Lung (tissue), 12 donors: ENCODE results near the gene SDR39U1. TPM values are rescaled to one million over a fixed set of nuclear protein-coding genes. Genes with fewer than 3 reads are reported as not detected.

ENCODE experiments used
- ATAC-seq: fragments of 200-7000 bp; cut with Tn5 transposase; one replicate; pipeline ENCODE4 v1.9.1; 2020; ENCODE audit warnings: moderate number of reproducible peaks; ENCODE audit not compliant: insufficient read depth, low FRiP score
- DNase-seq, 3 donors: peaks; one replicate each; pipeline ENCODE4 v3.0.0-alpha.2; 2013 to 2017
- H3K27ac ChIP-seq, 2 donors: one replicate each; pipeline ENCODE4 v1.5.1; 2013; ENCODE audit warnings: mild to moderate bottlenecking in 2 of 2, moderate library complexity in 2 of 2, control low read depth in 1 of 2, inconsistent platforms in 1 of 2, low read depth in 1 of 2, low read length in 1 of 2
- H3K27me3 ChIP-seq, 3 donors: one replicate each; pipeline ENCODE4 v1.5.1; 2013; ENCODE audit warnings: low read length in 2 of 3; ENCODE audit not compliant: control insufficient read depth in 3 of 3, insufficient read depth in 3 of 3
- H3K36me3 ChIP-seq, 4 donors: one replicate each; pipeline ENCODE4 v1.5.1; 2013; ENCODE audit warnings: low read length in 4 of 4, mild to moderate bottlenecking in 1 of 4, moderate library complexity in 1 of 4; ENCODE audit not compliant: control insufficient read depth in 4 of 4, insufficient read depth in 4 of 4
- H3K4me1 ChIP-seq, 5 donors: one replicate each; pipeline ENCODE4 v1.5.1; 2013; ENCODE audit warnings: low read length in 5 of 5, mild to moderate bottlenecking in 2 of 5, moderate library complexity in 1 of 5; ENCODE audit not compliant: control insufficient read depth in 5 of 5, insufficient read depth in 5 of 5
- H3K4me3 ChIP-seq: one replicate; pipeline ENCODE4 v1.5.1; 2013; ENCODE audit warnings: mild to moderate bottlenecking, control low read depth, moderate library complexity
- H3K9ac ChIP-seq, 2 donors: one replicate each; pipeline ENCODE4 v1.5.1; 2013; ENCODE audit warnings: low read length in 2 of 2, control low read depth in 1 of 2; ENCODE audit not compliant: insufficient read depth in 1 of 2
- H3K9me3 ChIP-seq, 4 donors: one replicate each; pipeline ENCODE4 v1.5.1; 2013; ENCODE audit warnings: low read length in 3 of 4, mild to moderate bottlenecking in 1 of 4, moderate library complexity in 1 of 4; ENCODE audit not compliant: control insufficient read depth in 4 of 4, insufficient read depth in 3 of 4
- WGBS, 2 donors: extraction: QIAGEN DNeasy Blood & Tissue Kit; methylation state at CpG; one replicate each; pipeline ENCODE4 v1.1.7; 2013; 5-methylcytosine and 5-hydroxymethylcytosine counted together
- polyA plus RNA-seq, 2 donors: library from polyadenylated mRNA; stranded (reverse); fragments of 200-250 nt; gene quantifications; one replicate each; pipeline ENCODE4 v1.2.1, GENCODE V29; 2013
- total RNA-seq, 2 donors: library from RNA; depleted of rRNA in 1 of 2; stranded (reverse); fragments of >200 nt in 1 of 2; gene quantifications; one replicate each; pipeline ENCODE4 v1.2.1, GENCODE V29; 2014 to 2021
- TF ChIP-seq, protein P1 (sequence below): IDR thresholded peaks from 2 replicates; pipeline ENCODE4 v1.5.1; 2012; ENCODE audit warnings: mild to moderate bottlenecking; ENCODE audit errors: control extremely low read depth, extremely low read depth
- donor health status: control.
- donor health status: control.
- donor health status: Bipolar disorder and iron deficiency.
- donor health status: healthy.
- donor health status: DM: yes; HTN: yes; CAD: no.

The SDR39U1 gene
- total and polyA plus RNA-seq, 4 donors, result 19.5 to 63.9 (median 52.8) TPM

DNA sequence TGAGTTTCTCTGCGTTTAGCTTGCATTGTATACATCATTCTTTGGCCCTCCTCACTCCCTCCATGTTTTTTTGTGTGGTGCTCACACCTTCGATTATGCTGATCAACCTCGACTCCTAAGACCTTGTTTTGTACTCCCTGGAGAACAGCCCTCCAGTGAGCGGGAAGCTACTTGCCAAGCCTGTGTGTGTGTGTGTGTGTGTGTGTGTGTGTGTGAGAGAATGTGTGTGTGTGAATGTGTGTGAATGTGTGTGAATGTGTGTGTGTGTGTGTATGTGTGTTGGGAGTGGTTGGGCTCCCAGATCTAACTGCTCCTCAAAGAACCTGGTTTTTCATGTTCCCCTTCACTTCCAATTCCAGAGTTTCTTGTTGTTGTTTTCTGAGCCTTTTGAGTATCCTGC lies 37.8 kb downstream of the SDR39U1 start:
- ATAC-seq (no peak), DNase-seq (no peak)
- WGBS, 2 donors, result 72 to 74% methylated on average over 4 of the region's 4 CpGs
- H3K9me3 ChIP-seq, result peaks cover 0 to 2% (median 0%) of the 10 kb centered on the region in 4 donors
- TF ChIP-seq, protein P1, sequence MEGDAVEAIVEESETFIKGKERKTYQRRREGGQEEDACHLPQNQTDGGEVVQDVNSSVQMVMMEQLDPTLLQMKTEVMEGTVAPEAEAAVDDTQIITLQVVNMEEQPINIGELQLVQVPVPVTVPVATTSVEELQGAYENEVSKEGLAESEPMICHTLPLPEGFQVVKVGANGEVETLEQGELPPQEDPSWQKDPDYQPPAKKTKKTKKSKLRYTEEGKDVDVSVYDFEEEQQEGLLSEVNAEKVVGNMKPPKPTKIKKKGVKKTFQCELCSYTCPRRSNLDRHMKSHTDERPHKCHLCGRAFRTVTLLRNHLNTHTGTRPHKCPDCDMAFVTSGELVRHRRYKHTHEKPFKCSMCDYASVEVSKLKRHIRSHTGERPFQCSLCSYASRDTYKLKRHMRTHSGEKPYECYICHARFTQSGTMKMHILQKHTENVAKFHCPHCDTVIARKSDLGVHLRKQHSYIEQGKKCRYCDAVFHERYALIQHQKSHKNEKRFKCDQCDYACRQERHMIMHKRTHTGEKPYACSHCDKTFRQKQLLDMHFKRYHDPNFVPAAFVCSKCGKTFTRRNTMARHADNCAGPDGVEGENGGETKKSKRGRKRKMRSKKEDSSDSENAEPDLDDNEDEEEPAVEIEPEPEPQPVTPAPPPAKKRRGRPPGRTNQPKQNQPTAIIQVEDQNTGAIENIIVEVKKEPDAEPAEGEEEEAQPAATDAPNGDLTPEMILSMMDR, result no peak
- no peak overlapping the region for H3K4me3 ChIP-seq
- peak overlapping the region in 1 of 2 donors; percentile 8 for H3K9ac ChIP-seq
- peaks cover 0 to 44% (median 16%) of the 10 kb centered on the region in 4 donors for H3K36me3 ChIP-seq
- H3K27ac ChIP-seq, result no peak overlapping the region
- H3K4me1 ChIP-seq, result peaks cover 5 to 75% (median 33%) of the 10 kb centered on the region in 5 donors
- no peaks in the 10 kb centered on the region for H3K27me3 ChIP-seq

DNA sequence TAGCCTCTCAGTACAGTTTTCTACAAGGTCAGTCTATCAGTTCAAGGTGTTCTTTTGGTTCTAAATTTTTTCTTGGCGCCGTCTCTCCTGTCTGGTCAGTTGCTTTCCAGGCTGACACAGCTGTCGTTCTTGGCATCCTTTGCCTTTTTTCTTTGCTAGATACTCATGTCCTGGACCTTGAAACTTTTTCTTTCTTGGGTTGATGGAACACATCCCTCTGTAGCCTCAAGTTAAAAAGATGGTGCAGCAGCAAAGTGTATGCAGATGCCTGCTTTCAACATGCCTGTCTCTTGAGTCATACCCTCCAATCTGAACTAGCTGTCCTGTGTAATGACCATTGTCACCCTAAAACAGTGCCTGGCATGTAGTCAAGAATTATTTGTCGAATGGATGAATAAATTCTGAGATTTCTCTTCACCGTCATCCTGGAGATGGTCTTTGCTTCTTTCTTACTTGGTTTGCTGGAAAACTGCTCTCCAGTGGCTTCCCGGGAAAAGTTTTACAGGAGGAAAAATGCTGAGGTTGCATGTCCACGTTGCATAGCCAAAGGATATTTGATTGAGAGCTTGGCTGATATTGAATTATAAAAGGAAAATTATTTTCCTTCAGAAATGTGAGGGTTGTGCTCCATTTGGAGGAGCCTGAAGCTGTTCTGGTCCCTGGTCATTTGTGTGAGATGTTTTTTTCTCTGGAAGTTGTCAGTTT lies 39.1 kb downstream of the SDR39U1 start:
- H3K4me3 ChIP-seq, result no peak overlapping the region
- H3K9me3 ChIP-seq, result peaks cover 0 to 2% (median 0%) of the 10 kb centered on the region in 4 donors
- peaks cover 0 to 37% (median 8%) of the 10 kb centered on the region in 4 donors for H3K36me3 ChIP-seq
- H3K27ac ChIP-seq, result no peak overlapping the region
- WGBS, 2 donors, result 59 to 72% methylated on average over 7 of the region's 7 CpGs
- ATAC-seq (no peak), DNase-seq (peak; percentile 63 to 92 (median 86))
- H3K9ac ChIP-seq, result peak overlapping the region in 1 of 2 donors; percentile 57
- H3K27me3 ChIP-seq, result no peaks in the 10 kb centered on the region
- peaks cover 5 to 65% (median 31%) of the 10 kb centered on the region in 5 donors for H3K4me1 ChIP-seq
- TF ChIP-seq, protein P1, result no peak

DNA sequence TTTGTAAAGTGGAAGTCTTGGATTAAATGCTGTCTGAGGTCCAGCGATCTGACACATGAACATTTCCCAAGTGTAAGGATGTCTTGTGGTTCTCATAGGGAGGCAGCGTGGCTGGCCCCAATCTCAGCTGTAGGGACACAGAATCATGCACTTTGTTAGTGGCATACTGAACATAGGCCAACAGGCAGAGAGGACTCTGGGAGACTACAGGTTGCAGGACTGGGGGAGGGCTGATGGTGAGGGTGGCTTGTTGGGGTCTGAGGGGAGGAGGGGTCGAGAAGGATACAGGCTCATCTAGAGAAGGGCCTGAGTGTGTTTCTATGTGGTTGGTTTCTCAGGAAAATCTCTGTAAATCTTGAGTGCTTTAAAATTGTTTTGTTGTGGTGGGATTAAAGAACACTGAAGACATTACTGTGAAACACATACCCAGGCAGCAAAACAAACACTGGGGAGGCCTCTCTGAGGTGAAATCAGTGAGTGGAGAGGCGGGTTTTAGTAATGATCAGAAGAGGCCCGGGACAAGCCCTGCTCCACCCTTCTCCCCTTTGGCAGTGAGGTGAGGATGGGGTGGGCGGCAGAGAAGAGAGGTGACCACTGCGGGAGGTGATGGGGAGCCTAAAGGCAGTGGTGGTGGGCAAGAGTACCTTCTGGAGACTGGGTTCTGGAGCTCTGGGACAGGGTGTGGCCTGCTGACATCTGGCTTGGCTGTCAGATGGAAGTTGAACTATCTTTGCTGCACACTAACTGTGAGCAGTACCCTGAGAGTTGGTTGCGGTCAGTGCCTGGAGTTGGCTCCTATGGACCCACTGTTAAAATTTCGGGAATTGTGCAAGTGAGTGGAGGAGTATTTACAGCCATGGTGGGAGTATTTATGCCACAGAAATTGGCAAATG lies 40.5 kb downstream of the SDR39U1 start:
- Histone ChIP-seq H3K36me3 (peaks cover 0 to 29% (median 2%) of the 10 kb centered on the region in 4 donors), H3K4me1 (peaks cover 5 to 67% (median 34%) of the 10 kb centered on the region in 5 donors), H3K27me3 (no peaks in the 10 kb centered on the region), H3K9ac (peak overlapping the region in 1 of 2 donors; percentile 47), H3K27ac (peak overlapping the region in 1 of 2 donors; percentile 56), H3K4me3 (no peak overlapping the region), H3K9me3 (peaks cover 0 to 2% (median 0%) of the 10 kb centered on the region in 4 donors)
- TF ChIP-seq, protein P1, result no peak
- no peak for DNase-seq
- ATAC-seq, result no peak
- 54 to 64% methylated on average over 9 of the region's 9 CpGs for WGBS, 2 donors
